ENCODE results near the gene TBC1D1.

GRCh38 chr4:38045289-38045988, 154.6 kb downstream of the TBC1D1 start:
- no peak for TF ChIP-seq JUNB (IDR thresholded peaks at IDR 0.05; ENCODE audit: unreplicated experiment)
- TF ChIP-seq CTCF (conservative IDR thresholded peaks at IDR 0.05; ENCODE audit: low read depth in 2 of 2) = no peak
- no peak for TF ChIP-seq EZH2 (IDR thresholded peaks at IDR 0.05; ENCODE audit: low read depth, unreplicated experiment)
- TF ChIP-seq POLR2AphosphoS5 (IDR thresholded peaks at IDR 0.05; ENCODE audit: low read depth) = no peak
- TF ChIP-seq ETS1 (IDR thresholded peaks at IDR 0.05) = no peak
- TF ChIP-seq EZH2phosphoT487 (IDR thresholded peaks at IDR 0.05; ENCODE audit: unreplicated experiment) = no peak
- TF ChIP-seq REST (IDR thresholded peaks at IDR 0.05; ENCODE audit: unreplicated experiment) = no peak

All from GM23338 (cell line).